B cell (primary cell): ENCODE results near the gene ADAMTS2.

Experiments used
- CTCF ChIP-seq: fragments of 200-600 bp; IDR thresholded peaks from one replicate; pipeline ENCODE4 v1.8.0; 2022; ENCODE audit warnings: antibody characterized with exemption, mild to moderate bottlenecking
- EZH2 ChIP-seq: IDR thresholded peaks from 2 replicates; pipeline ENCODE4 v1.6.1; 2012; ENCODE audit warnings: borderline replicate concordance, low read depth, mild to moderate bottlenecking, moderate library complexity, low read length; ENCODE audit not compliant: insufficient read depth, poor library complexity, severe bottlenecking

DNA sequence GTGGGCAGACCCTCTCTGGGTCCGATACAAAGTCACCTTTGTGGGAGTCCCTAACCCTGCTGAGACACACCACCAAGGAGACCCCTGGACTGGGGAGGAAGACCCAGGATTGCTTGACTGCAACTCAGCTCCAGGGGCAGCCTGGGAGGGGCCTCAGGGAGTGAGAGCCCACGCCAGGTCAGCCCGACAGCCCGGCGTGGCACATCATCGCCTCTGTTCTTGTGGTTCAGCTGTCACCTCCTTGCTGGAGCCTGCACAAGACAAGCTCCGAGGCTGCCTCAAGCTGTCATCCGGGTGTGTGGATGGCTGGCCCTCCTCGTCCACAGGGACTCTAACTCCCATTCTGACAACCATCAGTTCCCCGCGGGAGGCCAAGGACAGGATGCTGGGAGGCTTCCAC lies 151.5 kb downstream of the ADAMTS2 start:
- TF ChIP-seq CTCF (no peak), EZH2 (no peak)
